Ishikawa (cell line): Measurements from ENCODE around the gene MCUB.

Source experiments
- CEBPB ChIP-seq: IDR thresholded peaks from 2 replicates; pipeline ENCODE4 v1.6.1; 2012
- CREB1 ChIP-seq: IDR thresholded peaks from 2 replicates; pipeline ENCODE4 v1.6.1; 2012; ENCODE audit warnings: low read depth
- EGR1 ChIP-seq: IDR thresholded peaks from 2 replicates; pipeline ENCODE4 v1.6.1; 2012
- EP300 ChIP-seq: IDR thresholded peaks from 2 replicates; pipeline ENCODE4 v1.6.1; 2012; ENCODE audit warnings: borderline replicate concordance
- FOXM1 ChIP-seq: IDR thresholded peaks from 2 replicates; pipeline ENCODE4 v1.6.1; 2012; ENCODE audit warnings: low read depth, borderline replicate concordance
- NFIC ChIP-seq: IDR thresholded peaks from 2 replicates; pipeline ENCODE4 v1.6.1; 2012
- RAD21 ChIP-seq: IDR thresholded peaks from 2 replicates; pipeline ENCODE4 v1.6.1; 2012; ENCODE audit warnings: low read depth
- TAF1 ChIP-seq: IDR thresholded peaks from 2 replicates; pipeline ENCODE4 v1.6.1; 2012; ENCODE audit warnings: low read depth, mild to moderate bottlenecking
- TCF12 ChIP-seq: IDR thresholded peaks from 2 replicates; pipeline ENCODE4 v1.6.1; 2012; ENCODE audit warnings: low read depth
- ZBTB7A ChIP-seq: IDR thresholded peaks from 2 replicates; pipeline ENCODE4 v1.6.1; 2012; ENCODE audit warnings: low read depth
- TF ChIP-seq, protein P1 (sequence below): IDR thresholded peaks from 2 replicates; pipeline ENCODE4 v1.6.1; 2012; ENCODE audit warnings: low read depth, mild to moderate bottlenecking
- TF ChIP-seq, protein P2 (sequence below): IDR thresholded peaks from 2 replicates; pipeline ENCODE4 v1.6.1; 2012

DNA sequence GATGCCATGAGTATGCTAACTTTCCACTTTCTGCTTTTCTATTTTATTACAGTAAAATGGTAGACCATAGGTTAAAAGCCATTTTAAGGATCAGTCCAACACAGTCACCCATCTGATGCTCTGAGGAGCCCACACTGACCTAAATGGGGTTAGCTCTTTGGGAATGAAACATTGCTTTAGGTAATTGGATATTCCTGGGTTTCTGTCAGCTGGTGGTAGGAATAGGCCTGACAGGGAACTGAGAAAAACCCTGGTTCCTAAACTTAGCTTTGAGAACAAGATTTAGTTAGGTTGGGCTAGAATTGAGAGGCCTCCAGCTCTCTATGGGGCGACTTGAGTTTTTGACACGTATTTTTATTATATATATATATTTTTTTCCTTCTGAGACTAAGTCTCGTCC is 40.4 kb downstream of the MCUB start:
- TF ChIP-seq, protein P1, sequence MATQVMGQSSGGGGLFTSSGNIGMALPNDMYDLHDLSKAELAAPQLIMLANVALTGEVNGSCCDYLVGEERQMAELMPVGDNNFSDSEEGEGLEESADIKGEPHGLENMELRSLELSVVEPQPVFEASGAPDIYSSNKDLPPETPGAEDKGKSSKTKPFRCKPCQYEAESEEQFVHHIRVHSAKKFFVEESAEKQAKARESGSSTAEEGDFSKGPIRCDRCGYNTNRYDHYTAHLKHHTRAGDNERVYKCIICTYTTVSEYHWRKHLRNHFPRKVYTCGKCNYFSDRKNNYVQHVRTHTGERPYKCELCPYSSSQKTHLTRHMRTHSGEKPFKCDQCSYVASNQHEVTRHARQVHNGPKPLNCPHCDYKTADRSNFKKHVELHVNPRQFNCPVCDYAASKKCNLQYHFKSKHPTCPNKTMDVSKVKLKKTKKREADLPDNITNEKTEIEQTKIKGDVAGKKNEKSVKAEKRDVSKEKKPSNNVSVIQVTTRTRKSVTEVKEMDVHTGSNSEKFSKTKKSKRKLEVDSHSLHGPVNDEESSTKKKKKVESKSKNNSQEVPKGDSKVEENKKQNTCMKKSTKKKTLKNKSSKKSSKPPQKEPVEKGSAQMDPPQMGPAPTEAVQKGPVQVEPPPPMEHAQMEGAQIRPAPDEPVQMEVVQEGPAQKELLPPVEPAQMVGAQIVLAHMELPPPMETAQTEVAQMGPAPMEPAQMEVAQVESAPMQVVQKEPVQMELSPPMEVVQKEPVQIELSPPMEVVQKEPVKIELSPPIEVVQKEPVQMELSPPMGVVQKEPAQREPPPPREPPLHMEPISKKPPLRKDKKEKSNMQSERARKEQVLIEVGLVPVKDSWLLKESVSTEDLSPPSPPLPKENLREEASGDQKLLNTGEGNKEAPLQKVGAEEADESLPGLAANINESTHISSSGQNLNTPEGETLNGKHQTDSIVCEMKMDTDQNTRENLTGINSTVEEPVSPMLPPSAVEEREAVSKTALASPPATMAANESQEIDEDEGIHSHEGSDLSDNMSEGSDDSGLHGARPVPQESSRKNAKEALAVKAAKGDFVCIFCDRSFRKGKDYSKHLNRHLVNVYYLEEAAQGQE, result no peak
- no peak for TF ChIP-seq CEBPB
- no peak for TF ChIP-seq NFIC
- TF ChIP-seq RAD21, result no peak
- no peak for TF ChIP-seq FOXM1
- no peak for TF ChIP-seq ZBTB7A
- no peak for TF ChIP-seq EP300
- TF ChIP-seq, protein P2, sequence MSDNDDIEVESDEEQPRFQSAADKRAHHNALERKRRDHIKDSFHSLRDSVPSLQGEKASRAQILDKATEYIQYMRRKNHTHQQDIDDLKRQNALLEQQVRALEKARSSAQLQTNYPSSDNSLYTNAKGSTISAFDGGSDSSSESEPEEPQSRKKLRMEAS, result no peak
- no peak for TF ChIP-seq TCF12
- TF ChIP-seq EGR1, result no peak
- TF ChIP-seq TAF1, result no peak
- no peak for TF ChIP-seq CREB1
